WTC11 (cell line): ENCODE measurements around the gene NUP155. TPM values are rescaled to one million over a fixed set of nuclear protein-coding genes. Genes with fewer than 3 reads are reported as not detected.

Source experiments
- ATAC-seq: fragments of 200-7000 bp; cut with Tn5 transposase; 2 replicates; pipeline ENCODE4 v1.10.0; 2021; ENCODE audit warnings: mild to moderate bottlenecking, moderate library complexity
- CTCF ChIA-PET: fragments of 300-600 bp; sonication (Branson Sonifier 250); formaldehyde crosslinking; loops from one replicate; lab custom pipeline; 2021; ENCODE audit warnings: antibody characterized with exemption; lab: Charles Lee
- POLR2A ChIA-PET: fragments of 350-600 bp; sonication (Branson Sonifier 250); formaldehyde crosslinking; loops from one replicate; lab custom pipeline; 2021; ENCODE audit warnings: antibody characterized with exemption; lab: Charles Lee
- DNase-seq: peaks from one replicate; pipeline ENCODE4 v3.0.0; 2021; ENCODE audit warnings: low spot score
- H3K27ac Mint-ChIP-seq: 2 replicates; pipeline ENCODE4 v1.8.0; 2021; ENCODE audit warnings: mixed read lengths
- H3K27me3 Mint-ChIP-seq: 2 replicates; pipeline ENCODE4 v1.8.0; 2021; ENCODE audit warnings: low read depth, mild to moderate bottlenecking, moderate library complexity, mixed read lengths
- H3K36me3 Mint-ChIP-seq: 2 replicates; pipeline ENCODE4 v1.8.0; 2021; ENCODE audit warnings: mixed read lengths
- H3K4me1 Mint-ChIP-seq: 2 replicates; pipeline ENCODE4 v1.8.0; 2022; ENCODE audit warnings: mixed read lengths
- H3K4me3 Mint-ChIP-seq: 2 replicates; pipeline ENCODE4 v1.8.0; 2021; ENCODE audit warnings: mild to moderate bottlenecking, moderate library complexity, mixed read lengths
- H3K9me3 Mint-ChIP-seq: 2 replicates; pipeline ENCODE4 v1.8.0; 2021; ENCODE audit warnings: mixed read lengths
- ESRRA ChIP-seq: sonication (generic); formaldehyde crosslinking; IDR thresholded peaks from 2 replicates; pipeline ENCODE4 v1.8.1; 2022; ENCODE audit warnings: mild to moderate bottlenecking, missing genetic modification reagents, borderline replicate concordance
- GABPB1 ChIP-seq: sonication (generic); formaldehyde crosslinking; IDR thresholded peaks from 2 replicates; pipeline ENCODE4 v1.8.1; 2023; ENCODE audit warnings: mild to moderate bottlenecking, missing genetic modification reagents
- HMGA2 ChIP-seq: fragments of 250-450 bp; sonication (Bioruptor Pico); IDR thresholded peaks from 2 replicates; pipeline ENCODE4 v1.4.0; 2021; ENCODE audit warnings: mild to moderate bottlenecking, moderate library complexity
- IRF2 ChIP-seq: sonication (generic); formaldehyde crosslinking; IDR thresholded peaks from 2 replicates; pipeline ENCODE4 v1.8.0; 2022; ENCODE audit warnings: low read depth, missing genetic modification reagents, borderline replicate concordance
- JUN ChIP-seq: sonication (generic); formaldehyde crosslinking; IDR thresholded peaks from 2 replicates; pipeline ENCODE4 v1.8.0; 2023; ENCODE audit warnings: mild to moderate bottlenecking, missing genetic modification reagents
- KAT7 ChIP-seq: sonication (generic); formaldehyde crosslinking; IDR thresholded peaks from 2 replicates; pipeline ENCODE4 v1.8.1; 2023; ENCODE audit warnings: missing genetic modification reagents, mild to moderate bottlenecking, borderline replicate concordance
- MXD4 ChIP-seq: fragments of 250-450 bp; sonication (Bioruptor Pico); IDR thresholded peaks from 2 replicates; pipeline ENCODE4 v1.8.0; 2021; ENCODE audit warnings: mild to moderate bottlenecking, moderate library complexity, borderline replicate concordance
- NFE2L1 ChIP-seq: sonication (generic); formaldehyde crosslinking; IDR thresholded peaks from 2 replicates; pipeline ENCODE4 v1.8.1; 2023; ENCODE audit warnings: missing genetic modification reagents
- NR2C2 ChIP-seq: sonication (generic); formaldehyde crosslinking; IDR thresholded peaks from 2 replicates; pipeline ENCODE4 v1.8.0; 2022; ENCODE audit warnings: mild to moderate bottlenecking, missing genetic modification reagents
- NR3C1 ChIP-seq: sonication (generic); formaldehyde crosslinking; conservative IDR thresholded peaks from 2 replicates; pipeline ENCODE4 v1.8.1; 2023; ENCODE audit warnings: low read depth, mild to moderate bottlenecking, missing genetic modification reagents
- OVOL2 ChIP-seq: fragments of 250-450 bp; sonication (Bioruptor Pico); IDR thresholded peaks from 2 replicates; pipeline ENCODE4 v1.9.0; 2021; ENCODE audit warnings: mild to moderate bottlenecking, borderline replicate concordance
- RORB ChIP-seq: fragments of 250-450 bp; sonication (Bioruptor Pico); IDR thresholded peaks from 2 replicates; pipeline ENCODE4 v1.9.0; 2021; ENCODE audit warnings: mild to moderate bottlenecking
- SMAD4 ChIP-seq: sonication (generic); formaldehyde crosslinking; IDR thresholded peaks from 2 replicates; pipeline ENCODE4 v1.8.0; 2022; ENCODE audit warnings: mild to moderate bottlenecking, missing genetic modification reagents
- ZNF138 ChIP-seq: sonication (generic); formaldehyde crosslinking; conservative IDR thresholded peaks from 2 replicates; pipeline ENCODE4 v1.8.1; 2022; ENCODE audit warnings: mild to moderate bottlenecking, moderate library complexity, missing genetic modification reagents
- ZNF219 ChIP-seq: sonication (generic); formaldehyde crosslinking; IDR thresholded peaks from 2 replicates; pipeline ENCODE4 v1.8.0; 2023; ENCODE audit warnings: missing genetic modification reagents, mild to moderate bottlenecking, borderline replicate concordance
- total RNA-seq: library from RNA; stranded (reverse); gene quantifications from 3 replicates; pipeline ENCODE4 v1.2.3, GENCODE V29; 2021
- TF ChIP-seq, protein P1 (sequence below): sonication (generic); formaldehyde crosslinking; conservative IDR thresholded peaks from 2 replicates; pipeline ENCODE4 v1.8.1; 2022; ENCODE audit warnings: mild to moderate bottlenecking, missing genetic modification reagents
- TF ChIP-seq, protein P2 (sequence below): sonication (generic); formaldehyde crosslinking; conservative IDR thresholded peaks from 2 replicates; pipeline ENCODE4 v1.8.1; 2023; ENCODE audit warnings: mild to moderate bottlenecking, low read depth, missing genetic modification reagents, moderate library complexity
- TF ChIP-seq, protein P3 (sequence below): sonication (generic); formaldehyde crosslinking; IDR thresholded peaks from 2 replicates; pipeline ENCODE4 v1.8.1; 2022; ENCODE audit warnings: mild to moderate bottlenecking, moderate library complexity, missing genetic modification reagents
- TF ChIP-seq, protein P4 (sequence below): fragments of 250-450 bp; sonication (Bioruptor Pico); IDR thresholded peaks from 2 replicates; pipeline ENCODE4 v1.8.0; 2021; ENCODE audit warnings: mild to moderate bottlenecking
- TF ChIP-seq, protein P5 (sequence below): sonication (generic); formaldehyde crosslinking; IDR thresholded peaks from 2 replicates; pipeline ENCODE4 v1.8.1; 2023; ENCODE audit warnings: mild to moderate bottlenecking, moderate library complexity, missing genetic modification reagents
- TF ChIP-seq, protein P6 (sequence below): sonication (generic); formaldehyde crosslinking; IDR thresholded peaks from 2 replicates; pipeline ENCODE4 v1.8.1; 2022; ENCODE audit warnings: low read depth, missing genetic modification reagents, borderline replicate concordance
- TF ChIP-seq, protein P7 (sequence below): sonication (generic); formaldehyde crosslinking; IDR thresholded peaks from 2 replicates; pipeline ENCODE4 v1.8.1; 2023; ENCODE audit warnings: mild to moderate bottlenecking, missing genetic modification reagents, moderate library complexity
- TF ChIP-seq, protein P8 (sequence below): fragments of 250-450 bp; sonication (Bioruptor Pico); IDR thresholded peaks from 2 replicates; pipeline ENCODE4 v1.9.0; 2021; ENCODE audit warnings: mild to moderate bottlenecking

The NUP155 gene
- total RNA-seq, 1 experiment from 2014 or later = 92.1 TPM

DNA sequence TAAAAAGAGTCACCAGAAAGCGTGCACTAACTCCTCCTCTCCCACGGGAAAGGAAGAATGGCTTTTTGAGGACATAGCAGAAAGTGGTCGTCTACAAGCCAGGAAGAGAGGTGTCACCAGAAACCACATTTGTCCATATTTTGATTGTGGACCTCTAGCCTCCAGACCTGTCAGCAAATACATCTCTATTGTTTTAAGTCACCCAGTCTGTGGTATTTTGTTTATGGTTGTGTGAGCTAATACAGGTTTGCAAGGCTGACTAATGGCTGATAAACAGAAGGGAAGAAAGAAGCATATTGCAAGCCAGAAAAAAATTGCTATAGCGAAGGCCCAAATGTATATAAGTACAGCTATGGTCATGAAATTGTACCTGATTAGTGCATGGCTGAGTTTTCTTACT is 29.6 kb upstream of the NUP155 start:
- Mint-ChIP-seq H3K27ac (no peak overlapping the region), H3K36me3 (peaks cover 19% of the 10 kb centered on the region), H3K9me3 (no peaks in the 10 kb centered on the region), H3K4me3 (no peak overlapping the region), H3K4me1 (peaks cover 3% of the 10 kb centered on the region; the same call in 1 of the 2 replicates), H3K27me3 (no peaks in the 10 kb centered on the region)
- ChIA-PET CTCF (interaction anchor here (0.6 to 3.3 kb wide), 2 partner anchors 13 to 1976 kb away, joined by 3 to 15 read pairs; no protein-coding TSS in a partner anchor), POLR2A (interaction anchor here (0.6 to 0.7 kb wide), 3 partner anchors 176 to 1357 kb away, joined by 3 to 6 read pairs (median 4); no protein-coding TSS in a partner anchor)
- TF ChIP-seq GABPB1 (CRISPR knock-in tag) = no peak
- no peak for TF ChIP-seq ZNF219 (CRISPR knock-in tag)
- TF ChIP-seq, protein P1, sequence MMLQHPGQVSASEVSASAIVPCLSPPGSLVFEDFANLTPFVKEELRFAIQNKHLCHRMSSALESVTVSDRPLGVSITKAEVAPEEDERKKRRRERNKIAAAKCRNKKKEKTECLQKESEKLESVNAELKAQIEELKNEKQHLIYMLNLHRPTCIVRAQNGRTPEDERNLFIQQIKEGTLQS (CRISPR knock-in tag) = no peak
- TF ChIP-seq MXD4 (CRISPR knock-in tag) = no peak
- TF ChIP-seq, protein P2, sequence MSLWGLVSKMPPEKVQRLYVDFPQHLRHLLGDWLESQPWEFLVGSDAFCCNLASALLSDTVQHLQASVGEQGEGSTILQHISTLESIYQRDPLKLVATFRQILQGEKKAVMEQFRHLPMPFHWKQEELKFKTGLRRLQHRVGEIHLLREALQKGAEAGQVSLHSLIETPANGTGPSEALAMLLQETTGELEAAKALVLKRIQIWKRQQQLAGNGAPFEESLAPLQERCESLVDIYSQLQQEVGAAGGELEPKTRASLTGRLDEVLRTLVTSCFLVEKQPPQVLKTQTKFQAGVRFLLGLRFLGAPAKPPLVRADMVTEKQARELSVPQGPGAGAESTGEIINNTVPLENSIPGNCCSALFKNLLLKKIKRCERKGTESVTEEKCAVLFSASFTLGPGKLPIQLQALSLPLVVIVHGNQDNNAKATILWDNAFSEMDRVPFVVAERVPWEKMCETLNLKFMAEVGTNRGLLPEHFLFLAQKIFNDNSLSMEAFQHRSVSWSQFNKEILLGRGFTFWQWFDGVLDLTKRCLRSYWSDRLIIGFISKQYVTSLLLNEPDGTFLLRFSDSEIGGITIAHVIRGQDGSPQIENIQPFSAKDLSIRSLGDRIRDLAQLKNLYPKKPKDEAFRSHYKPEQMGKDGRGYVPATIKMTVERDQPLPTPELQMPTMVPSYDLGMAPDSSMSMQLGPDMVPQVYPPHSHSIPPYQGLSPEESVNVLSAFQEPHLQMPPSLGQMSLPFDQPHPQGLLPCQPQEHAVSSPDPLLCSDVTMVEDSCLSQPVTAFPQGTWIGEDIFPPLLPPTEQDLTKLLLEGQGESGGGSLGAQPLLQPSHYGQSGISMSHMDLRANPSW (CRISPR knock-in tag) = no peak
- no peak for TF ChIP-seq ESRRA (CRISPR knock-in tag)
- TF ChIP-seq JUN (CRISPR knock-in tag) = no peak
- TF ChIP-seq NFE2L1 (CRISPR knock-in tag) = no peak
- TF ChIP-seq, protein P3, sequence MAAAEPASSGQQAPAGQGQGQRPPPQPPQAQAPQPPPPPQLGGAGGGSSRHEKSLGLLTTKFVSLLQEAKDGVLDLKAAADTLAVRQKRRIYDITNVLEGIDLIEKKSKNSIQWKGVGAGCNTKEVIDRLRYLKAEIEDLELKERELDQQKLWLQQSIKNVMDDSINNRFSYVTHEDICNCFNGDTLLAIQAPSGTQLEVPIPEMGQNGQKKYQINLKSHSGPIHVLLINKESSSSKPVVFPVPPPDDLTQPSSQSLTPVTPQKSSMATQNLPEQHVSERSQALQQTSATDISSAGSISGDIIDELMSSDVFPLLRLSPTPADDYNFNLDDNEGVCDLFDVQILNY (CRISPR knock-in tag) = no peak
- no peak for TF ChIP-seq OVOL2 (CRISPR knock-in tag)
- TF ChIP-seq HMGA2 (CRISPR knock-in tag) = no peak
- TF ChIP-seq, protein P4, sequence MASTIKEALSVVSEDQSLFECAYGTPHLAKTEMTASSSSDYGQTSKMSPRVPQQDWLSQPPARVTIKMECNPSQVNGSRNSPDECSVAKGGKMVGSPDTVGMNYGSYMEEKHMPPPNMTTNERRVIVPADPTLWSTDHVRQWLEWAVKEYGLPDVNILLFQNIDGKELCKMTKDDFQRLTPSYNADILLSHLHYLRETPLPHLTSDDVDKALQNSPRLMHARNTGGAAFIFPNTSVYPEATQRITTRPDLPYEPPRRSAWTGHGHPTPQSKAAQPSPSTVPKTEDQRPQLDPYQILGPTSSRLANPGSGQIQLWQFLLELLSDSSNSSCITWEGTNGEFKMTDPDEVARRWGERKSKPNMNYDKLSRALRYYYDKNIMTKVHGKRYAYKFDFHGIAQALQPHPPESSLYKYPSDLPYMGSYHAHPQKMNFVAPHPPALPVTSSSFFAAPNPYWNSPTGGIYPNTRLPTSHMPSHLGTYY (CRISPR knock-in tag) = no peak
- TF ChIP-seq SMAD4 (CRISPR knock-in tag) = no peak
- TF ChIP-seq, protein P5, sequence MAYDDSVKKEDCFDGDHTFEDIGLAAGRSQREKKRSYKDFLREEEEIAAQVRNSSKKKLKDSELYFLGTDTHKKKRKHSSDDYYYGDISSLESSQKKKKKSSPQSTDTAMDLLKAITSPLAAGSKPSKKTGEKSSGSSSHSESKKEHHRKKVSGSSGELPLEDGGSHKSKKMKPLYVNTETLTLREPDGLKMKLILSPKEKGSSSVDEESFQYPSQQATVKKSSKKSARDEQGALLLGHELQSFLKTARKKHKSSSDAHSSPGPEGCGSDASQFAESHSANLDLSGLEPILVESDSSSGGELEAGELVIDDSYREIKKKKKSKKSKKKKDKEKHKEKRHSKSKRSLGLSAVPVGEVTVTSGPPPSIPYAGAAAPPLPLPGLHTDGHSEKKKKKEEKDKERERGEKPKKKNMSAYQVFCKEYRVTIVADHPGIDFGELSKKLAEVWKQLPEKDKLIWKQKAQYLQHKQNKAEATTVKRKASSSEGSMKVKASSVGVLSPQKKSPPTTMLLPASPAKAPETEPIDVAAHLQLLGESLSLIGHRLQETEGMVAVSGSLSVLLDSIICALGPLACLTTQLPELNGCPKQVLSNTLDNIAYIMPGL (CRISPR knock-in tag) = no peak
- DNase-seq (no peak), ATAC-seq (no peak)

DNA sequence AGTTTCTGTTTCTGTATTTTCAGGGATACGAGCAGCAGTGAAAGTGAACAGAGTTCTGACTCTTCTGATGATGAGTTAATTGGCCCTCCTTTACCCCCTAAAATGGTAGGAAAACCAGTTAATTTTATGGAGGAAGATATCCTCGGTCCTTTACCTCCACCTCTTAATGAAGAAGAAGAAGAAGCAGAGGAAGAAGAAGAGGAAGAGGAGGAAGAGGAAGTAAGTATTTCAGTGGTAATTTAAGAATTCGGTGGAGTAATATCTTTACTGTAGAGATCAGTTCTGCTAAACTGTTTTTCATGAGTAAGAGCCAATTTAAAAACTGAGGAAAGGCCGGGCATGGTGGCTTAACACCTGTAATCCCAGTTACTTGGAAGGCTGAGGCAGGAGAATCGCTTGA is 25.4 kb upstream of the NUP155 start:
- H3K27me3 Mint-ChIP-seq = no peaks in the 10 kb centered on the region
- ChIA-PET POLR2A (no interaction called here), CTCF (no interaction called here)
- ATAC-seq (no peak), DNase-seq (no peak)
- no peaks in the 10 kb centered on the region for H3K9me3 Mint-ChIP-seq
- peaks cover 26% of the 10 kb centered on the region for H3K36me3 Mint-ChIP-seq
- peaks cover 3% of the 10 kb centered on the region; the same call in 1 of the 2 replicates for H3K4me1 Mint-ChIP-seq
- H3K27ac Mint-ChIP-seq = no peak overlapping the region
- no peak overlapping the region for H3K4me3 Mint-ChIP-seq
- TF ChIP-seq, protein P6, sequence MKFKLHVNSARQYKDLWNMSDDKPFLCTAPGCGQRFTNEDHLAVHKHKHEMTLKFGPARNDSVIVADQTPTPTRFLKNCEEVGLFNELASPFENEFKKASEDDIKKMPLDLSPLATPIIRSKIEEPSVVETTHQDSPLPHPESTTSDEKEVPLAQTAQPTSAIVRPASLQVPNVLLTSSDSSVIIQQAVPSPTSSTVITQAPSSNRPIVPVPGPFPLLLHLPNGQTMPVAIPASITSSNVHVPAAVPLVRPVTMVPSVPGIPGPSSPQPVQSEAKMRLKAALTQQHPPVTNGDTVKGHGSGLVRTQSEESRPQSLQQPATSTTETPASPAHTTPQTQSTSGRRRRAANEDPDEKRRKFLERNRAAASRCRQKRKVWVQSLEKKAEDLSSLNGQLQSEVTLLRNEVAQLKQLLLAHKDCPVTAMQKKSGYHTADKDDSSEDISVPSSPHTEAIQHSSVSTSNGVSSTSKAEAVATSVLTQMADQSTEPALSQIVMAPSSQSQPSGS (CRISPR knock-in tag) = no peak
- TF ChIP-seq KAT7 (CRISPR knock-in tag) = no peak
- TF ChIP-seq OVOL2 (CRISPR knock-in tag) = no peak
- TF ChIP-seq, protein P3 (CRISPR knock-in tag) = no peak
- no peak for TF ChIP-seq RORB
- TF ChIP-seq, protein P7, sequence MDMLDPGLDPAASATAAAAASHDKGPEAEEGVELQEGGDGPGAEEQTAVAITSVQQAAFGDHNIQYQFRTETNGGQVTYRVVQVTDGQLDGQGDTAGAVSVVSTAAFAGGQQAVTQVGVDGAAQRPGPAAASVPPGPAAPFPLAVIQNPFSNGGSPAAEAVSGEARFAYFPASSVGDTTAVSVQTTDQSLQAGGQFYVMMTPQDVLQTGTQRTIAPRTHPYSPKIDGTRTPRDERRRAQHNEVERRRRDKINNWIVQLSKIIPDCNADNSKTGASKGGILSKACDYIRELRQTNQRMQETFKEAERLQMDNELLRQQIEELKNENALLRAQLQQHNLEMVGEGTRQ (CRISPR knock-in tag) = no peak
- TF ChIP-seq NR3C1 (CRISPR knock-in tag) = no peak
- TF ChIP-seq, protein P8, sequence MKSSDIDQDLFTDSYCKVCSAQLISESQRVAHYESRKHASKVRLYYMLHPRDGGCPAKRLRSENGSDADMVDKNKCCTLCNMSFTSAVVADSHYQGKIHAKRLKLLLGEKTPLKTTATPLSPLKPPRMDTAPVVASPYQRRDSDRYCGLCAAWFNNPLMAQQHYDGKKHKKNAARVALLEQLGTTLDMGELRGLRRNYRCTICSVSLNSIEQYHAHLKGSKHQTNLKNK (CRISPR knock-in tag) = no peak
- TF ChIP-seq ZNF138 (CRISPR knock-in tag) = no peak
- TF ChIP-seq IRF2 (CRISPR knock-in tag) = no peak
- TF ChIP-seq NR2C2 = no peak
